Neutrophil (primary cell): Measurements from ENCODE around the gene GPC6.

Source experiments
- H3K27ac ChIP-seq: fragments of 200-600 bp; sonication (generic); 2 replicates; pipeline ENCODE4 v1.5.1; 2016; ENCODE audit warnings: mild to moderate bottlenecking, moderate library complexity
- H3K27me3 ChIP-seq: fragments of 200-600 bp; sonication (generic); 2 replicates; pipeline ENCODE4 v1.6.0; 2016; ENCODE audit warnings: mild to moderate bottlenecking
- H3K36me3 ChIP-seq: fragments of 200-600 bp; sonication (generic); 2 replicates; pipeline ENCODE4 v1.5.1; 2017
- H3K4me1 ChIP-seq, 2 experiments: fragments of 200-600 bp in 1 of 2; sonication (generic) in 1 of 2; 1 replicate in 1 of 2; 2 replicates in 1 of 2; pipeline versions ENCODE4 v1.5.1 to v1.6.1; 2013 to 2016; ENCODE audit warnings: low read depth in 1 of 2, low read length in 1 of 2, mild to moderate bottlenecking in 1 of 2, moderate library complexity in 1 of 2; ENCODE audit not compliant: control insufficient read depth in 1 of 2, insufficient read depth in 1 of 2
- H3K4me3 ChIP-seq, 2 experiments: fragments of 200-600 bp in 1 of 2; sonication (generic) in 1 of 2; 1 replicate in 1 of 2; 2 replicates in 1 of 2; pipeline ENCODE4 v1.5.1; 2013 to 2016; ENCODE audit warnings: low read depth in 1 of 2, low read length in 1 of 2, mild to moderate bottlenecking in 1 of 2, moderate library complexity in 1 of 2
- H3K9me3 ChIP-seq: fragments of 200-600 bp; sonication (generic); 2 replicates; pipeline ENCODE4 v1.5.1; 2016
- CTCF ChIP-seq: fragments of 200-600 bp; sonication (generic); IDR thresholded peaks from 2 replicates; pipeline ENCODE4 v1.5.1; 2016; ENCODE audit warnings: antibody characterized with exemption

GPC6 gene

GRCh38 chr13:93951951-93952350 lies 725.3 kb downstream of the GPC6 start:
- H3K27me3 ChIP-seq = no peaks in the 10 kb centered on the region
- H3K27ac ChIP-seq = no peak overlapping the region
- no peaks in the 10 kb centered on the region for H3K9me3 ChIP-seq
- peaks cover 12 to 15% of the 10 kb centered on the region in 2 experiments for H3K4me1 ChIP-seq
- no peak for TF ChIP-seq CTCF
- no peak overlapping the region for H3K4me3 ChIP-seq
- no peaks in the 10 kb centered on the region for H3K36me3 ChIP-seq

GRCh38 chr13:93953841-93954240 lies 727.2 kb downstream of the GPC6 start:
- Histone ChIP-seq H3K4me3 (no peak overlapping the region), H3K27ac (no peak overlapping the region)

GRCh38 chr13:93955904-93956303 lies 729.3 kb downstream of the GPC6 start:
- Histone ChIP-seq H3K27me3 (no peaks in the 10 kb centered on the region), H3K4me3 (no peak overlapping the region), H3K9me3 (no peaks in the 10 kb centered on the region), H3K4me1 (peaks cover 12 to 15% of the 10 kb centered on the region in 2 experiments), H3K27ac (no peak overlapping the region), H3K36me3 (no peaks in the 10 kb centered on the region)
- no peak for TF ChIP-seq CTCF

More at GRCh38 chr13:93953841-93954240, 727.2 kb downstream of the GPC6 start:
- Histone ChIP-seq H3K36me3 (no peaks in the 10 kb centered on the region), H3K4me1 (peaks cover 12 to 15% of the 10 kb centered on the region in 2 experiments), H3K27me3 (no peaks in the 10 kb centered on the region), H3K9me3 (no peaks in the 10 kb centered on the region)
- no peak for TF ChIP-seq CTCF

- Histone ChIP-seq H3K27me3 (no peaks in the 10 kb centered on the region), H3K4me1 (peaks cover 10 to 12% of the 10 kb centered on the region in 2 experiments), H3K27ac (no peak overlapping the region), H3K4me3 (no peak overlapping the region), H3K36me3 (no peaks in the 10 kb centered on the region), H3K9me3 (no peaks in the 10 kb centered on the region)
- TF ChIP-seq CTCF = no peak
These were observed 729.8 kb downstream of the GPC6 start for GRCh38 chr13:93956426-93956825.

- H3K4me3 ChIP-seq = no peak overlapping the region
- peaks cover 2 to 3% of the 10 kb centered on the region in 2 experiments for H3K4me1 ChIP-seq
- TF ChIP-seq CTCF = no peak
- no peaks in the 10 kb centered on the region for H3K36me3 ChIP-seq
- H3K27me3 ChIP-seq = no peaks in the 10 kb centered on the region
- no peaks in the 10 kb centered on the region for H3K9me3 ChIP-seq
- no peak overlapping the region for H3K27ac ChIP-seq
These were observed 730.8 kb downstream of the GPC6 start for GRCh38 chr13:93957371-93957770.
